ENCODE measurements around the gene LAIR1. TPM values are rescaled to one million over a fixed set of nuclear protein-coding genes. Genes with fewer than 3 reads are reported as not detected.

LAIR1 gene
- total RNA-seq, 1 experiment from 2014 or later, result not detected

DNA sequence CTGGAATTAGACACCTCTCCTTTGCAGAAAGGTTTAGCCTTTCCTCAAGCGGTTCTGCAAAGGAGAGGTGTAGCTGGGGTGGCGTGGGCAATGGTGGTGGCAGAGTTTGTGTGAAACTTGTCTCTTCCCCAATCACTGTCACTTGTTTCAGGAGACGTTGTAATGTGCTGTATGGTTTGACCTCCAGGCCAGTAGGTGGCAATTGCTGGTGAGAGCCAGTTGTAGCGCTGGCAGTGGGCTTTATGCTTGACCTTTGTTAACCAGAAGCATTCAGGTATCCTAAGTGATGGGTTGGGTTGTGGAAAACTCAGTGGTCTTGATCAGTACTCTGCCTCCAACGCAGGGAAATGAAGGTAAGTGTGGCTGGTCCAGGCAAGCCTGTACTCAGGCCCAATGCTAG lies 39.1 kb downstream of the LAIR1 start:
- no peaks in the 10 kb centered on the region for H4K20me1 ChIP-seq (ENCODE audit: insufficient read depth)
- no peaks in the 10 kb centered on the region for H3K9me3 ChIP-seq (ENCODE audit: insufficient read depth, low read depth)
- no peak for DNase-seq
- no peaks in the 10 kb centered on the region for H3K4me1 ChIP-seq (replicated peaks; ENCODE audit: insufficient read depth)
- ChIA-PET POLR2A (ENCODE audit: unreplicated experiment) (no interaction called here), CTCF (no interaction called here)
- peaks cover 66% of the 10 kb centered on the region for H3K27me3 ChIP-seq (ENCODE audit: insufficient read depth, low read depth)
- H3K79me2 ChIP-seq (ENCODE audit: low read depth), result no peaks in the 10 kb centered on the region
- no peak overlapping the region for H3K4me3 ChIP-seq
- no peaks in the 10 kb centered on the region for H3K9me2 ChIP-seq (ENCODE audit: insufficient read depth)
- TF ChIP-seq EZH2 (IDR thresholded peaks at IDR 0.05; ENCODE audit: low read depth), result no peak
- TF ChIP-seq, protein P1, sequence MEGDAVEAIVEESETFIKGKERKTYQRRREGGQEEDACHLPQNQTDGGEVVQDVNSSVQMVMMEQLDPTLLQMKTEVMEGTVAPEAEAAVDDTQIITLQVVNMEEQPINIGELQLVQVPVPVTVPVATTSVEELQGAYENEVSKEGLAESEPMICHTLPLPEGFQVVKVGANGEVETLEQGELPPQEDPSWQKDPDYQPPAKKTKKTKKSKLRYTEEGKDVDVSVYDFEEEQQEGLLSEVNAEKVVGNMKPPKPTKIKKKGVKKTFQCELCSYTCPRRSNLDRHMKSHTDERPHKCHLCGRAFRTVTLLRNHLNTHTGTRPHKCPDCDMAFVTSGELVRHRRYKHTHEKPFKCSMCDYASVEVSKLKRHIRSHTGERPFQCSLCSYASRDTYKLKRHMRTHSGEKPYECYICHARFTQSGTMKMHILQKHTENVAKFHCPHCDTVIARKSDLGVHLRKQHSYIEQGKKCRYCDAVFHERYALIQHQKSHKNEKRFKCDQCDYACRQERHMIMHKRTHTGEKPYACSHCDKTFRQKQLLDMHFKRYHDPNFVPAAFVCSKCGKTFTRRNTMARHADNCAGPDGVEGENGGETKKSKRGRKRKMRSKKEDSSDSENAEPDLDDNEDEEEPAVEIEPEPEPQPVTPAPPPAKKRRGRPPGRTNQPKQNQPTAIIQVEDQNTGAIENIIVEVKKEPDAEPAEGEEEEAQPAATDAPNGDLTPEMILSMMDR (conservative IDR thresholded peaks at IDR 0.05), result no peak
- no peak overlapping the region for H3K27ac ChIP-seq
- no peaks in the 10 kb centered on the region for H3F3A ChIP-seq (ENCODE audit: insufficient read depth, low read depth)
- no peaks in the 10 kb centered on the region for H3K36me3 ChIP-seq (ENCODE audit: low read depth)
- BruUV-seq (replicated peaks), result no TSS peak
- intact Hi-C loops (cut with micrococcal nuclease; ENCODE audit: unreplicated experiment), result loop anchor here (2.0 kb wide), 1 partner anchor 65 kb away; no protein-coding TSS in a partner anchor
- H2AFZ ChIP-seq, result no peak overlapping the region
- no peak overlapping the region for H3K4me2 ChIP-seq

DNA sequence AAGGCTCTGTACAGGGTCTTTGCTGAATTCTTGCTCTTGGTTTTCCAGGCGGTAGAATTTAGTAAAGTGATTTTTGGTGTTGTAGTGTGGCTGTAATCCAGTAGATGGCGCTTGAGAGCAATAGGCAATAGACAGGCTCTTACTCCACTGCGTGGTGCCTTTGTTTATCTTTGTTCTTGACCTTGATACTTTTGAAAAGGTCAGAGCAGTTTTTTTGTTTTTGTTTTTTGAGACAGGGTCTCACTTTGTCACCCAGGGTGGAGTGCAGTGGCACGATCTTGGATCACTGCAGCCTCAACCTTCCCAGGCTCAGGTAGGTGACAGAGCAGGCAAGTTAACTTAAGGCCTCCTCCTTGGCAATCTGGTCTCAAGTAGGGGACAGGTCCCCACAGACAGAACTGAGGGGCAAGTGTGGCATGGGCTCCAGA lies 39.5 kb downstream of the LAIR1 start:
- intact Hi-C loops (cut with micrococcal nuclease; ENCODE audit: unreplicated experiment), result loop anchor here (2.0 kb wide), 1 partner anchor 66 kb away; no protein-coding TSS in a partner anchor
- no TSS peak for BruUV-seq (replicated peaks)
- Histone ChIP-seq H3K4me3 (no peak overlapping the region), H4K20me1 (ENCODE audit: insufficient read depth) (no peaks in the 10 kb centered on the region), H3K9me3 (ENCODE audit: insufficient read depth, low read depth) (no peaks in the 10 kb centered on the region), H3K36me3 (ENCODE audit: low read depth) (no peaks in the 10 kb centered on the region), H2AFZ (no peak overlapping the region), H3K4me2 (no peak overlapping the region), H3K9me2 (ENCODE audit: insufficient read depth) (no peaks in the 10 kb centered on the region), H3K79me2 (ENCODE audit: low read depth) (no peaks in the 10 kb centered on the region), H3F3A (ENCODE audit: insufficient read depth, low read depth) (no peaks in the 10 kb centered on the region), H3K27ac (no peak overlapping the region), H3K4me1 (replicated peaks; ENCODE audit: insufficient read depth) (no peaks in the 10 kb centered on the region), H3K27me3 (ENCODE audit: insufficient read depth, low read depth) (peaks cover 67% of the 10 kb centered on the region)
- no peak for TF ChIP-seq EZH2 (IDR thresholded peaks at IDR 0.05; ENCODE audit: low read depth)
- TF ChIP-seq, protein P1 (conservative IDR thresholded peaks at IDR 0.05), result peak; percentile 93
- POLR2A ChIA-PET (ENCODE audit: unreplicated experiment), result no interaction called here
- CTCF ChIA-PET, result no interaction called here
- peak in 1 of 2 experiments; percentile 31 for DNase-seq

GRCh38 chr19:54324071-54324470 lies 40.7 kb downstream of the LAIR1 start:
- no peaks in the 10 kb centered on the region for H3K9me2 ChIP-seq (ENCODE audit: insufficient read depth)
- no peaks in the 10 kb centered on the region for H3K4me1 ChIP-seq (replicated peaks; ENCODE audit: insufficient read depth)
- H3K27me3 ChIP-seq (ENCODE audit: insufficient read depth, low read depth), result peaks cover 65% of the 10 kb centered on the region
- no peaks in the 10 kb centered on the region for H3F3A ChIP-seq (ENCODE audit: insufficient read depth, low read depth)
- H4K20me1 ChIP-seq (ENCODE audit: insufficient read depth), result no peaks in the 10 kb centered on the region
- ChIA-PET CTCF (no interaction called here), POLR2A (ENCODE audit: unreplicated experiment) (no interaction called here)
- H3K79me2 ChIP-seq (ENCODE audit: low read depth), result no peaks in the 10 kb centered on the region
- H3K4me3 ChIP-seq, result no peak overlapping the region
- H3K9me3 ChIP-seq (ENCODE audit: insufficient read depth, low read depth), result no peaks in the 10 kb centered on the region
- intact Hi-C loops (cut with micrococcal nuclease; ENCODE audit: unreplicated experiment), result loop anchor here (2.0 kb wide), 1 partner anchor 67 kb away; no protein-coding TSS in a partner anchor
- H2AFZ ChIP-seq, result no peak overlapping the region
- no TSS peak for BruUV-seq (replicated peaks)
- TF ChIP-seq, protein P1 (conservative IDR thresholded peaks at IDR 0.05), result no peak
- no peak for TF ChIP-seq EZH2 (IDR thresholded peaks at IDR 0.05; ENCODE audit: low read depth)
- H3K4me2 ChIP-seq, result no peak overlapping the region
- no peaks in the 10 kb centered on the region for H3K36me3 ChIP-seq (ENCODE audit: low read depth)
- H3K27ac ChIP-seq, result no peak overlapping the region
- DNase-seq, result no peak

All from PC-9 (cell line).